HepG2 (cell line): ENCODE data around the gene RAB40C. TPM values are rescaled to one million over a fixed set of nuclear protein-coding genes. Genes with fewer than 3 reads are reported as not detected.

Experiments used
- ATAC-seq: fragments of 200-7000 bp; cut with Tn5 transposase; 3 replicates; pipeline ENCODE4 v1.9.1; 2020; ENCODE audit warnings: mild to moderate bottlenecking, moderate library complexity
- BruUV-seq: library from RNA; stranded (reverse); fragments of 400-500 nt; replicated peaks from 2 replicates; lab custom pipeline; 2021; lab: Mats Ljungman, UMichigan
- CTCF ChIA-PET: fragments of 300-600 bp; formaldehyde crosslinking; extraction: SDS; loops from one replicate; lab custom pipeline; 2021; ENCODE audit warnings: low total read pairs, inconsistent platforms, low intra/inter-chr PET ratio; lab: Yijun Ruan, JAX
- POLR2A ChIA-PET: fragments of 350-600 bp; sonication (Branson Sonifier 250); formaldehyde crosslinking; loops from one replicate; lab custom pipeline; 2020; ENCODE audit warnings: antibody characterized with exemption, inconsistent platforms; lab: Yijun Ruan, JAX
- DNase-seq: peaks from one replicate; pipeline ENCODE4 v3.0.0-alpha.2; 2015; ENCODE audit warnings: low spot score
- FAIRE-seq: peaks from 3 replicates; lab custom pipeline; 2011; peaks lifted over from hg19 to GRCh38; lab: Jason Lieb, UNC
- H2AFZ ChIP-seq: one replicate; pipeline ENCODE4 v1.6.1; 2011; ENCODE audit warnings: low read length, inconsistent platforms
- H3K27ac ChIP-seq: fragments of 300-600 bp; 3 replicates; pipeline ENCODE4 v1.8.0; 2011; ENCODE audit warnings: mixed run types, mild to moderate bottlenecking, mixed read lengths, low read length, inconsistent platforms; ENCODE audit not compliant: insufficient read depth; ENCODE audit errors: extremely low read length
- H3K27me3 ChIP-seq, 2 experiments: fragments of 200-600 bp in 1 of 2; 2 replicates in 1 of 2; 3 replicates in 1 of 2; pipeline versions ENCODE4 v1.6.0 to v1.8.0; 2011; ENCODE audit warnings: low read length in 2 of 2, mild to moderate bottlenecking in 2 of 2, moderate library complexity in 2 of 2, inconsistent platforms in 1 of 2; ENCODE audit not compliant: insufficient read depth in 2 of 2, control insufficient read depth in 1 of 2
- H3K36me3 ChIP-seq, 2 experiments: fragments of 200-600 bp in 1 of 2; replicated peaks in 1 of 2; 2 replicates in 1 of 2; 3 replicates in 1 of 2; pipeline versions ENCODE4 v1.5.1 to v1.8.0; 2011; ENCODE audit warnings: low read length in 2 of 2, inconsistent platforms in 1 of 2; ENCODE audit not compliant: insufficient read depth in 2 of 2, control insufficient read depth in 1 of 2
- H3K4me1 ChIP-seq: 2 replicates; pipeline ENCODE4 v1.5.1; 2012; ENCODE audit warnings: low read length, inconsistent platforms; ENCODE audit not compliant: insufficient read depth
- H3K4me2 ChIP-seq: 2 replicates; pipeline ENCODE4 v1.6.0; 2011; ENCODE audit warnings: low read depth, low read length, inconsistent platforms
- H3K4me3 ChIP-seq, 3 experiments: fragments of 200-600 bp in 1 of 3; sonication (generic), shearing (Covaris generic) in 1 of 3; replicated peaks in 1 of 3; 2 replicates each; pipeline ENCODE4 v1.5.1; 2011 to 2016; ENCODE audit warnings: low read length in 3 of 3, inconsistent platforms in 2 of 3, low read depth in 2 of 3, mild to moderate bottlenecking in 2 of 3, control low read depth in 1 of 3, mixed read lengths in 1 of 3; ENCODE audit not compliant: insufficient read depth in 1 of 3
- H3K79me2 ChIP-seq: one replicate; pipeline ENCODE4 v1.6.1; 2011; ENCODE audit warnings: low read length, inconsistent platforms; ENCODE audit not compliant: insufficient read depth
- H3K9ac ChIP-seq: 2 replicates; pipeline ENCODE4 v1.6.0; 2011; ENCODE audit warnings: mild to moderate bottlenecking, low read depth, low read length, inconsistent platforms; ENCODE audit not compliant: insufficient read depth
- H3K9me3 ChIP-seq: 2 replicates; pipeline ENCODE4 v1.5.1; 2012; ENCODE audit warnings: mild to moderate bottlenecking, low read length
- H4K20me1 ChIP-seq: 2 replicates; pipeline ENCODE4 v1.6.0; 2011; ENCODE audit warnings: inconsistent platforms, mild to moderate bottlenecking, low read length, moderate library complexity; ENCODE audit not compliant: insufficient read depth
- AGO2 ChIP-seq: fragments of 200-400 bp; formaldehyde crosslinking; optimal IDR thresholded peaks from 2 replicates; pipeline ENCODE3; 2017; ENCODE audit warnings: mild to moderate bottlenecking, low read depth, low read length, moderate library complexity
- AKAP8 ChIP-seq: sonication (generic); formaldehyde crosslinking; IDR thresholded peaks from 2 replicates; pipeline ENCODE4 v1.5.1; 2020; ENCODE audit warnings: mild to moderate bottlenecking, missing genetic modification reagents
- CCDC6 ChIP-seq: sonication (generic); formaldehyde crosslinking; IDR thresholded peaks from 2 replicates; pipeline ENCODE4 v1.8.1; 2022; ENCODE audit warnings: mild to moderate bottlenecking, missing genetic modification reagents, moderate library complexity
- HNRNPLL ChIP-seq: fragments of 200-400 bp; formaldehyde crosslinking; IDR thresholded peaks from 2 replicates; pipeline ENCODE4 v1.6.1; 2017; ENCODE audit warnings: mild to moderate bottlenecking, low read depth, low read length; ENCODE audit not compliant: poor library complexity, severe bottlenecking
- KDM2A ChIP-seq: sonication (generic); formaldehyde crosslinking; IDR thresholded peaks from 2 replicates; pipeline ENCODE4 v1.4.0; 2020; ENCODE audit warnings: low read depth, missing genetic modification reagents, borderline replicate concordance
- SRY ChIP-seq: sonication (generic); formaldehyde crosslinking; IDR thresholded peaks from 2 replicates; pipeline ENCODE4 v1.8.0; 2022; ENCODE audit warnings: mild to moderate bottlenecking, missing genetic modification reagents
- ZFP41 ChIP-seq: sonication (generic); formaldehyde crosslinking; IDR thresholded peaks from 2 replicates; pipeline ENCODE4 v1.4.0; 2020; ENCODE audit warnings: mild to moderate bottlenecking, missing genetic modification reagents, borderline replicate concordance
- WGBS: methylation state at CpG from one replicate; pipeline ENCODE4 v1.1.6; 2017; ENCODE audit warnings: low lambda C conversion rate; 5-methylcytosine and 5-hydroxymethylcytosine counted together
- in situ Hi-C: cut with HindIII; loops from 2 replicates; pipeline ENCODE4 v1.10.0; 2017; ENCODE audit warnings: low pct_unique_long_range_greater_than_20kb; ENCODE audit not compliant: extremely low pct_ligation_motif_present
- intact Hi-C: fragments of 100-400 bp; cut with micrococcal nuclease; formaldehyde crosslinking; loops from one replicate; pipeline ENCODE4 v1.10.0; 2022; ENCODE audit not compliant: unreplicated experiment
- polyA plus RNA-seq, 8 experiments: library from polyadenylated mRNA; depleted of rRNA in 3 of 8; stranded (reverse) in 7 of 8; unstranded in 1 of 8; fragments of >200 nt; fragmentation: Illumina TruSeq in 4 of 8; extraction: Trizol in 4 of 8; gene quantifications; 2 replicates each; pipeline versions ENCODE4 v1.2.1 to v1.2.3, GENCODE V29; 2011 to 2016; ENCODE audit warnings: low read depth in 4 of 8, missing spikeins in 1 of 8, mixed read lengths in 1 of 8; ENCODE audit not compliant: insufficient read depth in 1 of 8
- total RNA-seq, 5 experiments: library from RNA; depleted of rRNA; stranded (reverse); fragments of >200 nt; fragmentation: Illumina TruSeq; extraction: Trizol; gene quantifications; 2 replicates each; pipeline ENCODE4 v1.2.3, GENCODE V29; 2016; ENCODE audit warnings: low read depth in 1 of 5
- TF ChIP-seq, protein P1 (sequence below): sonication (generic); formaldehyde crosslinking; IDR thresholded peaks from 2 replicates; pipeline ENCODE4 v1.8.1; 2023; ENCODE audit warnings: missing genetic modification reagents, mild to moderate bottlenecking, borderline replicate concordance
- TF ChIP-seq, protein P2 (sequence below): sonication (generic); formaldehyde crosslinking; IDR thresholded peaks from 2 replicates; pipeline ENCODE4 v1.5.1; 2020; ENCODE audit warnings: mild to moderate bottlenecking, missing genetic modification reagents, moderate library complexity

RAB40C gene
- total and polyA plus RNA-seq, 2 of the 13 experiments (the other 11 are each of a cell fraction or from before 2014, with no cell fraction given) = 7.7 to 11.5 TPM

DNA sequence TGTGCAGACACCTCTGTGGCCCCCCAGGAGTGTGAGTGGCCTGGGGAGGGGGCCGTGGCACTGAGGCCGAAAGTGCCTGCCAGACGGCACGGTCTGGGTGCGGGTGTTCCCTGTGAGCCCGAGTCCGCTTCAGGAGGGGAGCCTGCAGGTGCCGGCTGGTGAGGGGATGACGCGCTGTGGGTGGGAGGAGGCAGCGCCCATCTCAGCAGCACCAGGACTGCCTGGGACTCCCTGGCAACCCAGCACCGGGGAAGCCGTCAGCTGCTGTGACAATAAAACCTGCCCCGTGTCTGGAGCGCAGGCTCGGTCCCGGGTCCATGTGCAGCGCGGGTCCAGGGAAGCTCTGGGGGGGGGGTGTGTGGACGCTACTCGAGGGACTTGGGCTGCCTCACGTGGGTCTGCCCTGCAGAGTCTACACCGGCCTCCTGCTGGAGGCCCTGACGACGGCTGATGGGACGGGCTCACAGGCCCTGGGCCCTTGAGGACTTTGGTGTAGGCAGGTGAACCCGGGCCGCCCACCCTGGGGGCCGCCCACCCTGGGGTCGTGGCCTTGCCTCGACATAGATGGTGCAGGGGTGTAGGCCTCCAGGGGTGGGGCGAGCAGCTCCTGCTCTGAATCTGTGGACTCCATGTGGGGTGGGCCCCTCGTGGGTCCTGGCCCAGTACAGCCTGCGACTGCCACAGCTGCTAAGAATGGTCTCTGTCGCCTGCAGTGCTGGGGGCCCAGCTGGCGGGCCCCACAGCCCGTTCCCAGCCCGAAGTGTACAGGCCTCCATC lies 5.9 kb upstream of the RAB40C start:
- H2AFZ ChIP-seq = no peak overlapping the region
- no peak for DNase-seq
- no peak for FAIRE-seq
- CTCF ChIA-PET = no interaction called here
- H3K36me3 ChIP-seq = no peaks in the 10 kb centered on the region
- no peak overlapping the region for H3K27ac ChIP-seq
- ATAC-seq = 0 out of 3 replicates have a peak, but pooled peaks have one; percentile 2
- no TSS peak for BruUV-seq
- in situ Hi-C loops (no loop called here), intact Hi-C loops (loop anchor here (10.0 kb wide), 1 partner anchor 61 kb away; the partner anchor contains the start of genes MCRIP2 and WDR90)
- no peak overlapping the region for H3K9ac ChIP-seq
- POLR2A ChIA-PET = no interaction called here
- WGBS = 32% methylated on average over 8 of the region's 38 CpGs
- H3K27me3 ChIP-seq = no peaks in the 10 kb centered on the region
- no peak overlapping the region for H3K4me2 ChIP-seq
- TF ChIP-seq, protein P1, sequence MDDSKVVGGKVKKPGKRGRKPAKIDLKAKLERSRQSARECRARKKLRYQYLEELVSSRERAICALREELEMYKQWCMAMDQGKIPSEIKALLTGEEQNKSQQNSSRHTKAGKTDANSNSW (CRISPR knock-in tag) = no peak
- TF ChIP-seq, protein P2, sequence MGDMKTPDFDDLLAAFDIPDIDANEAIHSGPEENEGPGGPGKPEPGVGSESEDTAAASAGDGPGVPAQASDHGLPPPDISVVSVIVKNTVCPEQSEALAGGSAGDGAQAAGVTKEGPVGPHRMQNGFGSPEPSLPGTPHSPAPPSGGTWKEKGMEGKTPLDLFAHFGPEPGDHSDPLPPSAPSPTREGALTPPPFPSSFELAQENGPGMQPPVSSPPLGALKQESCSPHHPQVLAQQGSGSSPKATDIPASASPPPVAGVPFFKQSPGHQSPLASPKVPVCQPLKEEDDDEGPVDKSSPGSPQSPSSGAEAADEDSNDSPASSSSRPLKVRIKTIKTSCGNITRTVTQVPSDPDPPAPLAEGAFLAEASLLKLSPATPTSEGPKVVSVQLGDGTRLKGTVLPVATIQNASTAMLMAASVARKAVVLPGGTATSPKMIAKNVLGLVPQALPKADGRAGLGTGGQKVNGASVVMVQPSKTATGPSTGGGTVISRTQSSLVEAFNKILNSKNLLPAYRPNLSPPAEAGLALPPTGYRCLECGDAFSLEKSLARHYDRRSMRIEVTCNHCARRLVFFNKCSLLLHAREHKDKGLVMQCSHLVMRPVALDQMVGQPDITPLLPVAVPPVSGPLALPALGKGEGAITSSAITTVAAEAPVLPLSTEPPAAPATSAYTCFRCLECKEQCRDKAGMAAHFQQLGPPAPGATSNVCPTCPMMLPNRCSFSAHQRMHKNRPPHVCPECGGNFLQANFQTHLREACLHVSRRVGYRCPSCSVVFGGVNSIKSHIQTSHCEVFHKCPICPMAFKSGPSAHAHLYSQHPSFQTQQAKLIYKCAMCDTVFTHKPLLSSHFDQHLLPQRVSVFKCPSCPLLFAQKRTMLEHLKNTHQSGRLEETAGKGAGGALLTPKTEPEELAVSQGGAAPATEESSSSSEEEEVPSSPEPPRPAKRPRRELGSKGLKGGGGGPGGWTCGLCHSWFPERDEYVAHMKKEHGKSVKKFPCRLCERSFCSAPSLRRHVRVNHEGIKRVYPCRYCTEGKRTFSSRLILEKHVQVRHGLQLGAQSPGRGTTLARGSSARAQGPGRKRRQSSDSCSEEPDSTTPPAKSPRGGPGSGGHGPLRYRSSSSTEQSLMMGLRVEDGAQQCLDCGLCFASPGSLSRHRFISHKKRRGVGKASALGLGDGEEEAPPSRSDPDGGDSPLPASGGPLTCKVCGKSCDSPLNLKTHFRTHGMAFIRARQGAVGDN = peak; percentile 13; the same call in 1 of the 2 replicates
- TF ChIP-seq SRY (CRISPR knock-in tag) (no peak), AGO2 (peak; percentile 95), CCDC6 (CRISPR knock-in tag) (no peak), HNRNPLL (no peak), KDM2A (CRISPR knock-in tag) (peak; percentile 50; the same call in 1 of the 2 replicates), ZFP41 (no peak), AKAP8 (CRISPR knock-in tag) (peak; percentile 34; the same call in 1 of the 2 replicates)
- peaks cover 12% of the 10 kb centered on the region for H3K79me2 ChIP-seq
- no peak overlapping the region for H3K4me3 ChIP-seq
- peaks cover 4% of the 10 kb centered on the region; the same call in 1 of the 2 replicates for H4K20me1 ChIP-seq
- H3K4me1 ChIP-seq = peaks cover 33% of the 10 kb centered on the region
- H3K9me3 ChIP-seq = no peaks in the 10 kb centered on the region
